ENCODE data around the gene SURF2.
"Not testable (repeated sequence)": the region's sequence is repeated elsewhere in the genome, so short reads cannot be mapped to it uniquely, and the experiment has no call there.

Gene SURF2

GRCh38 chr9:133356391-133357091 is at the start of gene SURF2, which contains the start of gene SURF1:
Gene SURF2, plus strand, starts transcription at chr9:133356550. Its CDS starts 43 bp downstream, at chr9:133356593.
Gene SURF1, minus strand, starts transcription at chr9:133356487. Its CDS starts 34 bp downstream, at chr9:133356453.
- no peaks in the 10 kb centered on the region for H3K9me3 ChIP-seq (ENCODE audit: severe bottlenecking)
- H3K27me3 ChIP-seq (ENCODE audit: insufficient read depth, low read depth, severe bottlenecking), result no peaks in the 10 kb centered on the region
- H3K36me3 ChIP-seq, result peaks cover 52% of the 10 kb centered on the region
- DNase-seq, result peak; percentile 88
- TF ChIP-seq, protein P1, sequence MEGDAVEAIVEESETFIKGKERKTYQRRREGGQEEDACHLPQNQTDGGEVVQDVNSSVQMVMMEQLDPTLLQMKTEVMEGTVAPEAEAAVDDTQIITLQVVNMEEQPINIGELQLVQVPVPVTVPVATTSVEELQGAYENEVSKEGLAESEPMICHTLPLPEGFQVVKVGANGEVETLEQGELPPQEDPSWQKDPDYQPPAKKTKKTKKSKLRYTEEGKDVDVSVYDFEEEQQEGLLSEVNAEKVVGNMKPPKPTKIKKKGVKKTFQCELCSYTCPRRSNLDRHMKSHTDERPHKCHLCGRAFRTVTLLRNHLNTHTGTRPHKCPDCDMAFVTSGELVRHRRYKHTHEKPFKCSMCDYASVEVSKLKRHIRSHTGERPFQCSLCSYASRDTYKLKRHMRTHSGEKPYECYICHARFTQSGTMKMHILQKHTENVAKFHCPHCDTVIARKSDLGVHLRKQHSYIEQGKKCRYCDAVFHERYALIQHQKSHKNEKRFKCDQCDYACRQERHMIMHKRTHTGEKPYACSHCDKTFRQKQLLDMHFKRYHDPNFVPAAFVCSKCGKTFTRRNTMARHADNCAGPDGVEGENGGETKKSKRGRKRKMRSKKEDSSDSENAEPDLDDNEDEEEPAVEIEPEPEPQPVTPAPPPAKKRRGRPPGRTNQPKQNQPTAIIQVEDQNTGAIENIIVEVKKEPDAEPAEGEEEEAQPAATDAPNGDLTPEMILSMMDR (IDR thresholded peaks at IDR 0.05; ENCODE audit: low read depth, low read length), result peak; percentile 36; the same call in 1 of the 2 replicates
- peak within 1 kb of the TSS; percentile 61 for H3K4me3 ChIP-seq (ENCODE audit: low read depth, low read length)
- peak within 1 kb of the TSS; percentile 78 for H3K27ac ChIP-seq

DNA sequence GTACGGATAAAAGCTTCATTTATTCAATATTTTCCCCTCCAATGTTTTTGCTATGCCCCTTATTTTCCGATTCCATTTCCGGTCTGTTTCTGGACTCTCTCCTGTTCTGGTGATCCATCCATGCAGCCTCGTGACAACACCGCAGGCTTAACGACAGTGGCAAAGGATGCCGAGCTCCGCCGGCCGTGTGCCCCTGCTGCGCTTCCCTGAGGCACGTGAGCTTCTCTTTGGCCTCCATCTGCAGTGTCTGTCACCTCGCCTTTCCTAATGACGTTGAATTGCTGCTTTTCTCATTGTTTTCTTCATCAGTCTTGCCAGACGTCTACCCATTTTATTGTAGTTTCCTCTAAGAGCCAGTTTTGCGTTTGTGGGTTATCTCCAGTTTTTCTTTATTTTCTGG is 49.0 kb upstream of the SURF2 start:
- Histone ChIP-seq H3K9me3 (ENCODE audit: severe bottlenecking) (no peaks in the 10 kb centered on the region), H3K36me3 (no peaks in the 10 kb centered on the region), H3K27ac (no peak overlapping the region), H3K4me3 (ENCODE audit: low read depth, low read length) (no peak overlapping the region), H3K27me3 (ENCODE audit: insufficient read depth, low read depth, severe bottlenecking) (no peaks in the 10 kb centered on the region)
- no peak for DNase-seq
- TF ChIP-seq, protein P1 (IDR thresholded peaks at IDR 0.05; ENCODE audit: low read depth, low read length), result no peak

DNA sequence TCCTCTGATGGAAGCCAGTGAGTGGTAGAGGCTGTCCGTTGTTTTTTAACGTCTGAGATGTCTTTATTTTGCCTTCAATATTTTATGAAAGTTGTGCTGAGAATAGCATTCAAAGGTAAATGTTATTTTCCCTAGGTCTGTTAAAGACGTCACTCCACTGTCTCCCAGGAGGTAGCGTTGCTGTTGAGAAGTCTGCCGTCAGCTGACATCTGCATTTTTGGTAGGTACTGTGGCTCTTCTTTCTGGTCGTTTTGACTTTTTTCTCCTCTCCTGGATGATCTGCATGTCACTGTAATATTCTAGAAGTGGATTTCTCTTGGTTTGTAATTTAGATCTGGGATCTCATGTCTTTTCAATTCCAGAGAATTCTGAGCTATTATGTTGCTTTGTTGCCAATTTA is 46.7 kb upstream of the SURF2 start:
- no peaks in the 10 kb centered on the region for H3K27me3 ChIP-seq (ENCODE audit: insufficient read depth, low read depth, severe bottlenecking)
- no peak overlapping the region for H3K4me3 ChIP-seq (ENCODE audit: low read depth, low read length)
- no peaks in the 10 kb centered on the region for H3K9me3 ChIP-seq (ENCODE audit: severe bottlenecking)
- H3K36me3 ChIP-seq, result no peaks in the 10 kb centered on the region
- no peak overlapping the region for H3K27ac ChIP-seq
- no peak for DNase-seq
- TF ChIP-seq, protein P1 (IDR thresholded peaks at IDR 0.05; ENCODE audit: low read depth, low read length), result no peak

DNA sequence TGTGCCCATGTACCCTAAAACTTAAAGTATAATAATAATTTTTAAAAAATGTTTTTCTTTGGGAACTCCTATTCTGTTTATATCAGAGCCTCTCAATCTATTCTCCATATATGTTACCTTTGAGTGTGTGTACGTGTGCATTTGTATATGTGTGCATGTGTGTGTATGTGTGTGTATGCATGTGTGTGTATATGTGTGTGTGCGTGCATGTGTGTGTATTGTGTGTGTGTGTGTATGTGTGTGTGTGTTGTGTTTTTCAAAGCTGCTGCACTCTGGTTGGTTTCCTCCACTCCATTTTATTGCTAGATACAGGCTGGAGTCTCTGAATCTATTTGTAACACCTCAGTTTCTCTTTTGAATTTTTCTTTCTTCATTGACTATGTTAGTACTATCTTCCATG is 40.4 kb upstream of the SURF2 start:
- H3K9me3 ChIP-seq (ENCODE audit: severe bottlenecking), result peaks cover 3% of the 10 kb centered on the region
- no peak for DNase-seq
- H3K27ac ChIP-seq, result no peak overlapping the region
- no peaks in the 10 kb centered on the region for H3K36me3 ChIP-seq
- H3K27me3 ChIP-seq (ENCODE audit: insufficient read depth, low read depth, severe bottlenecking), result no peaks in the 10 kb centered on the region
- TF ChIP-seq, protein P1 (IDR thresholded peaks at IDR 0.05; ENCODE audit: low read depth, low read length), result no peak
- no peak overlapping the region for H3K4me3 ChIP-seq (ENCODE audit: low read depth, low read length)

DNA sequence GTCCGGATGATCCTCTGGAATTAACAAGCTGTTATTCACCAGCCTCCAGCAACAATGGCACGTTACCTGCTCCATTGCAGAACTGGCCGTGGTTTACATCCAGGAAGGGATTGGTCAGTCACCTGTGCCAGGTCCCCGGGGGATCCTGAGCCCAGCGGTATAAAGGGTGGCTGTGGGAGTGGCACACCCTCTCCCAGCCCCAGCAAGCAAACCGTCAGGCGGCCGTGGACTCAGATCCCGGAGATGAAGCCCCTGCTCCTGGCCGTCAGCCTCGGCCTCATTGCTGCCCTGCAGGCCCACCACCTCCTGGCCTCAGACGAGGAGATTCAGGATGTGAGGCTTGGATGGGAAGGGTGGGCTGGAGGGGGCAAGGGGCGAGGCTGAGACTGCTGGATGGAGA is 38.8 kb upstream of the SURF2 start:
- not testable (repeated sequence) for DNase-seq; H3K27me3 ChIP-seq (ENCODE audit: insufficient read depth, low read depth, severe bottlenecking); H3K4me3 ChIP-seq (ENCODE audit: low read depth, low read length); H3K27ac ChIP-seq; H3K36me3 ChIP-seq; H3K9me3 ChIP-seq (ENCODE audit: severe bottlenecking)

DNA sequence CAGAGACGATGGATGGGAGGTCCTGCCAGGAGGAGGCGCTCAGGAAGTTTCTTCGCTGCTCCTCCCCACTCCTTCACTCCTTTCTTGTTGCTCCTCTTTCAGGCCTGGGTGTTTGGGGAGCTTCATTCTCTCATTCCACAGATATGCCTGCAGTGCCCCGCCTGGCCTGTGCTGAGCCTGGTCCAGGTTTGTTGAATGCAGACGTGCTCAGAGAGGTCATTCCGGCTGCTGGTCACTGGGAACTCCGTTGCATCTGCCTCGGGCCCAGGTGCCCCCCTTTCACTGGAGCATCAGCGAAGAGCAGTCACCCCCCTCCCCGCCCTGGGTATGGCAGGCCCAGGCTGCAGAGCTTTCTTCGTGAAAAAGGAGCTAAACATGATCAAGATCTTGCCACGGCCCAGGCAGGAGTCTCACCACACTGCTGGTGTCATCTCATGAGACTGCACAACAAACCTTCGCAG is 35.9 kb upstream of the SURF2 start:
- TF ChIP-seq, protein P1 (IDR thresholded peaks at IDR 0.05; ENCODE audit: low read depth, low read length), result no peak
- Histone ChIP-seq H3K27ac (no peak overlapping the region), H3K36me3 (no peaks in the 10 kb centered on the region), H3K4me3 (ENCODE audit: low read depth, low read length) (no peak overlapping the region), H3K9me3 (ENCODE audit: severe bottlenecking) (peaks cover 5% of the 10 kb centered on the region), H3K27me3 (ENCODE audit: insufficient read depth, low read depth, severe bottlenecking) (no peaks in the 10 kb centered on the region)
- no peak for DNase-seq
